Sigmoid colon (tissue), 4 donors: ENCODE measurements around the gene ZNF726.

ENCODE experiments used
- CTCF ChIP-seq, 4 experiments: fragments of 450-650 bp in 3 of 4; fragments of 200-600 bp in 1 of 4; IDR thresholded peaks; one replicate each; pipeline ENCODE4 v1.5.1; 2016 to 2019; ENCODE audit warnings: antibody characterized with exemption in 4 of 4, mild to moderate bottlenecking in 3 of 4, moderate library complexity in 2 of 4
- EP300 ChIP-seq, 4 donors: sonication (generic); formaldehyde crosslinking; IDR thresholded peaks; one replicate each; pipeline ENCODE4 v1.6.1; 2017; ENCODE audit warnings: antibody characterized with exemption in 4 of 4
- POLR2A ChIP-seq, 2 donors: fragments of 450-650 bp; IDR thresholded peaks; one replicate each; pipeline ENCODE4 v1.6.1; 2016; ENCODE audit warnings: antibody characterized with exemption in 2 of 2, mild to moderate bottlenecking in 2 of 2, moderate library complexity in 2 of 2
- POLR2AphosphoS5 ChIP-seq, 4 donors: sonication (generic); formaldehyde crosslinking; IDR thresholded peaks; one replicate each; pipeline ENCODE4 v1.6.1; 2017; ENCODE audit warnings: antibody characterized with exemption in 4 of 4

- TF ChIP-seq CTCF (IDR thresholded peaks at IDR 0.05) (no peak), POLR2AphosphoS5 (IDR thresholded peaks at IDR 0.05) (no peak), POLR2A (IDR thresholded peaks at IDR 0.05) (no peak), EP300 (IDR thresholded peaks at IDR 0.05) (no peak)
Observed at GRCh38 chr19:23882493-23882892, 32.2 kb upstream of the ZNF726 start.
